HEK293T (cell line): ENCODE results near the gene SH3RF3.

Source experiments
- ELF4 ChIP-seq: fragments of 450-650 bp; IDR thresholded peaks from 2 replicates; pipeline ENCODE4 v1.6.1; 2017; ENCODE audit warnings: antibody characterized with exemption
- FOXA1 ChIP-seq: fragments of 450-650 bp; IDR thresholded peaks from 2 replicates; pipeline ENCODE4 v1.6.1; 2016; ENCODE audit warnings: mild to moderate bottlenecking
- HDGF ChIP-seq: fragments of 450-650 bp; IDR thresholded peaks from 2 replicates; pipeline ENCODE4 v1.6.1; 2017; ENCODE audit warnings: antibody characterized with exemption, borderline replicate concordance
- SP1 ChIP-seq: fragments of 450-650 bp; IDR thresholded peaks from 2 replicates; pipeline ENCODE4 v1.6.1; 2017
- ZNF384 ChIP-seq: fragments of 450-650 bp; IDR thresholded peaks from 2 replicates; pipeline ENCODE4 v1.6.1; 2016

GRCh38 chr2:109384308-109385271 lies 255.6 kb downstream of the SH3RF3 start:
- TF ChIP-seq SP1 (no peak), HDGF (no peak), FOXA1 (no peak), ZNF384 (no peak), ELF4 (no peak)
